ENCODE results near the gene TENM4. TPM values are rescaled to one million over a fixed set of nuclear protein-coding genes. Genes with fewer than 3 reads are reported as not detected.
"Not testable (repeated sequence)": the region's sequence is repeated elsewhere in the genome, so short reads cannot be mapped to it uniquely, and the experiment has no call there.

The TENM4 gene
- total RNA-seq, 1 donor from 2014 or later: 0.21 TPM

GRCh38 chr11:78981153-78981552 lies 459.7 kb downstream of the TENM4 start:
- no peak for DNase-seq (ENCODE audit: low read depth)

GRCh38 chr11:78978831-78979230 lies 462.0 kb downstream of the TENM4 start:
- no peak for DNase-seq (ENCODE audit: low read depth)

GRCh38 chr11:78977848-78978247 lies 463.0 kb downstream of the TENM4 start:
- not testable (repeated sequence) for DNase-seq (ENCODE audit: low read depth)

- no peak for DNase-seq (ENCODE audit: low read depth)
These were observed 463.8 kb downstream of the TENM4 start for GRCh38 chr11:78977009-78977408.

GRCh38 chr11:78975081-78975480 lies 465.7 kb downstream of the TENM4 start:
- no peak for DNase-seq (ENCODE audit: low read depth)

- DNase-seq (ENCODE audit: low read depth): no peak
These were observed 467.0 kb downstream of the TENM4 start for GRCh38 chr11:78973876-78974275.

- DNase-seq (ENCODE audit: low read depth): no peak
These were observed 468.2 kb downstream of the TENM4 start for GRCh38 chr11:78972590-78972989.

GRCh38 chr11:78972177-78972576 lies 468.7 kb downstream of the TENM4 start:
- DNase-seq (ENCODE audit: low read depth): no peak

- DNase-seq (ENCODE audit: low read depth): no peak
These were observed 473.0 kb downstream of the TENM4 start for GRCh38 chr11:78967811-78968210.

GRCh38 chr11:78965432-78965831 lies 475.4 kb downstream of the TENM4 start:
- no peak for DNase-seq (ENCODE audit: low read depth)

GRCh38 chr11:78961937-78962701 lies 478.7 kb downstream of the TENM4 start:
- no peak for DNase-seq (ENCODE audit: low read depth)

GRCh38 chr11:78961247-78961646 lies 479.6 kb downstream of the TENM4 start:
- no peak for DNase-seq (ENCODE audit: low read depth)

GRCh38 chr11:78958444-78958843 lies 482.4 kb downstream of the TENM4 start:
- DNase-seq (ENCODE audit: low read depth): no peak

- no peak for DNase-seq (ENCODE audit: low read depth)
These were observed 483.2 kb downstream of the TENM4 start for GRCh38 chr11:78957476-78958245.

GRCh38 chr11:78954696-78955095 lies 486.1 kb downstream of the TENM4 start:
- DNase-seq (ENCODE audit: low read depth): no peak

GRCh38 chr11:78954261-78954660 lies 486.6 kb downstream of the TENM4 start:
- no peak for DNase-seq (ENCODE audit: low read depth)

- DNase-seq (ENCODE audit: low read depth): no peak
These were observed 487.9 kb downstream of the TENM4 start for GRCh38 chr11:78952890-78953289.

GRCh38 chr11:78952175-78952574 lies 488.7 kb downstream of the TENM4 start:
- DNase-seq (ENCODE audit: low read depth): no peak

GRCh38 chr11:78949976-78950690 lies 490.7 kb downstream of the TENM4 start:
- no peak for DNase-seq (ENCODE audit: low read depth)

GRCh38 chr11:78946945-78947902 lies 493.6 kb downstream of the TENM4 start:
- no peak for DNase-seq (ENCODE audit: low read depth)

- DNase-seq (ENCODE audit: low read depth): no peak
These were observed 497.0 kb downstream of the TENM4 start for GRCh38 chr11:78943841-78944240.
